ENCODE results near the gene TBC1D25. TPM values are rescaled to one million over a fixed set of nuclear protein-coding genes. Genes with fewer than 3 reads are reported as not detected.
A peak's percentile ranks its signal among the peaks of the same experiment; 100 is the strongest.
"Not testable (repeated sequence)": the region's sequence is repeated elsewhere in the genome, so short reads cannot be mapped to it uniquely, and the experiment has no call there.

TBC1D25 gene
- polyA plus RNA-seq, 6 donors from 2014 or later: 14.5 to 24.4 (median 21.2) TPM

DNA sequence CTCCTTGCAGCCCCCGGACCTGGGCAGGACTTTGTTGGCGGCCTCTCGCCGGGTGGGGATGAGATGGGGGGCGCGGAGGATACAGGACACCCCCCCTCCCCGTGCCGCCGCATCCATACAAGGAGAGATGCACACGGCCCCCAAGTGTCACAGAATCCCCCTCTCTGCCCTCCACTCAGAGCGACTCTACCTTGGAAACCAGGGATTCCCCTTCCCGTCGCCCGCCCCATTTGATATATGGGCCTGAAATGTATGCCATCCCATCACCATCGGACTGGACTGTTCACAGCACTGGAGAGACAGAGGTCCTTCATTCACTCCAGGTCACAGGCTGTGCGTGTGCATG is 30.3 kb upstream of the TBC1D25 start:
- DNase-seq (no peak), ATAC-seq (ENCODE audit: low read depth in 2 of 2) (peak in 1 of 2 donors; percentile 18)
- Mint-ChIP-seq H3K4me1 (peaks cover 17 to 25% (median 17%) of the 10 kb centered on the region in 3 donors), H3K4me3 (peak overlapping the region; percentile 84 to 95 (median 94)), H3K36me3 (no peaks in the 10 kb centered on the region), H3K9me3 (no peaks in the 10 kb centered on the region), H3K27ac (peak overlapping the region; percentile 58 to 97 (median 91)), H3K27me3 (peaks cover 0 to 3% (median 0%) of the 10 kb centered on the region in 3 donors)

GRCh38 chrX:48509619-48510018 is 29.9 kb upstream of the TBC1D25 start:
- Mint-ChIP-seq H3K36me3 (no peaks in the 10 kb centered on the region), H3K27ac (peak overlapping the region in 5 of 6 donors; percentile 58 to 97 (median 92)), H3K9me3 (no peaks in the 10 kb centered on the region), H3K4me1 (peaks cover 17 to 25% (median 17%) of the 10 kb centered on the region in 3 donors), H3K4me3 (peak overlapping the region; percentile 84 to 95 (median 94)), H3K27me3 (no peaks in the 10 kb centered on the region)
- DNase-seq (no peak), ATAC-seq (ENCODE audit: low read depth in 2 of 2) (no peak)

DNA sequence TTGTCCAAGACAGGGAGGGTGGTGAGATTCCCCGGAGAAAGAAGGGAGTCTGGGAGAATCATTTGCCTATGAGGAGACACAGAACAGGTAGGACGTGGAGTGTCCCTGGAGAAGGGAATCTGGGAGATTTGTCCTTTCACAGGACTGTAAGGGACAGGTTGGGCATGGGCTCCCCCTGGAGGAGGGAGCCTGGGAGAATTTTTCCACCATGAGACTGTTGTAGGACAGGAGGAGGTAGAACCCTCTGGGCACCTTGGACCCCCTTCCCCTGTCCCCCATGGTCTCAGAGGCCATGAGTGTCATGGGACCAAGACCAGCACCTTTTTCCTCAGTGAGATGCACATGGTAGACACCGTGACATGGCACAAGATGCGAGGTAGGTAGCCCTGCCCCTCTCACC is 28.0 kb upstream of the TBC1D25 start:
- peaks cover 11 to 15% of the 10 kb centered on the region in 2 donors for H3K36me3 Mint-ChIP-seq
- peaks cover 17 to 25% (median 17%) of the 10 kb centered on the region in 3 donors for H3K4me1 Mint-ChIP-seq
- H3K27ac Mint-ChIP-seq: no peak overlapping the region
- no peaks in the 10 kb centered on the region for H3K9me3 Mint-ChIP-seq
- H3K4me3 Mint-ChIP-seq: peak overlapping the region in 1 of 8 donors; percentile 93
- no peak for DNase-seq
- H3K27me3 Mint-ChIP-seq: no peaks in the 10 kb centered on the region
- ATAC-seq (ENCODE audit: low read depth in 2 of 2): no peak

DNA sequence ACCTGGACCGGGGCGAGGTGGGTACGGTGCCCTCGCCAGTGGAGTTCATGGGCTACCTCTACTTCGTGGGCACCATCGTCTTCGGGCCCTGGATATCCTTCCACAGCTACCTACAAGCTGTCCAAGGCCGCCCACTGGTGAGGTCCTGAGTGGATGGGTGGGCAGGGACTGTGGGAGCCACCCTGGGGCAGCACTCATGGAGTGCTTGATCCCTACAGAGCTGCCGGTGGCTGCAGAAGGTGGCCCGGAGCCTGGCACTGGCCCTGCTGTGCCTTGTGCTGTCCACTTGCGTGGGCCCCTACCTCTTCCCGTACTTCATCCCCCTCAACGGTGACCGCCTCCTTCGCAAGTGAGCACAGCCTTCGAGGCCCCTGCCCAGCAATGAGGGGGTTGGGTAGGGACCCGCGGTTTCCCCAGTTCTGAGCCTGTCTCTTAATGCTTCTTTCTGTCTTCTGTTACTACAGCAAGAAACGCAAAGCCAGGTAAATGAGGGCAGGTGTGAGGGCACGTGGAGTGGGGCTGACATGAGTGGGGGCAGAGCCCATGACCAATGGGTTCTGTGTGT is 27.1 kb upstream of the TBC1D25 start:
- H3K27me3 Mint-ChIP-seq: no peaks in the 10 kb centered on the region
- no peak overlapping the region for H3K27ac Mint-ChIP-seq
- peak overlapping the region in 2 of 8 donors; percentile 29 to 74 for H3K4me3 Mint-ChIP-seq
- DNase-seq (no peak), ATAC-seq (ENCODE audit: low read depth in 2 of 2) (no peak)
- no peaks in the 10 kb centered on the region for H3K9me3 Mint-ChIP-seq
- H3K36me3 Mint-ChIP-seq: peaks cover 11 to 15% of the 10 kb centered on the region in 2 donors
- H3K4me1 Mint-ChIP-seq: peaks cover 17 to 25% (median 17%) of the 10 kb centered on the region in 3 donors

DNA sequence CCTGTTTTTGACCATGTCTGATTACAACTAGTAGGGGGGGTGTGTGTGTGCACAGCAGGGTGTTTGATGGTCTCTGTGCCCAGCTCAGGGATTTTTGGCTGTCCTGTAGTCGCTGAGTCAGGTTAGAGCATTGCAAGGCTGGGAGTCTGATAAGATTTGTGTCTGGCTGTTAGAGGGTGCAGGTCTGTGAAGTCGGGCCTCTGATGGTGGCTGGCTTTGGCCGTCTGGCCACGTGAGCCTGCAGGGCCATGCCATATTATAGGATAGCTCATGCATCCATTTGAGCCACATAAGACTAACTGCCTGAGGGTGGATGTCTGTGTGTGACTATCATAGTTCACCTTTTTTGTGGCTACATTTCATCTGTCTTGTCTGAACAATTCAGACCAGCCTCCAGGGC is 25.8 kb upstream of the TBC1D25 start:
- peaks cover 11 to 19% (median 14%) of the 10 kb centered on the region in 3 donors for H3K4me1 Mint-ChIP-seq
- no peak for DNase-seq
- no peak for ATAC-seq (ENCODE audit: low read depth in 2 of 2)
- H3K27me3 Mint-ChIP-seq: no peaks in the 10 kb centered on the region
- peak overlapping the region in 1 of 6 donors; percentile 39 for H3K27ac Mint-ChIP-seq
- peak overlapping the region in 1 of 8 donors; percentile 47 for H3K4me3 Mint-ChIP-seq
- peaks cover 11 to 15% of the 10 kb centered on the region in 2 donors for H3K36me3 Mint-ChIP-seq
- no peaks in the 10 kb centered on the region for H3K9me3 Mint-ChIP-seq

DNA sequence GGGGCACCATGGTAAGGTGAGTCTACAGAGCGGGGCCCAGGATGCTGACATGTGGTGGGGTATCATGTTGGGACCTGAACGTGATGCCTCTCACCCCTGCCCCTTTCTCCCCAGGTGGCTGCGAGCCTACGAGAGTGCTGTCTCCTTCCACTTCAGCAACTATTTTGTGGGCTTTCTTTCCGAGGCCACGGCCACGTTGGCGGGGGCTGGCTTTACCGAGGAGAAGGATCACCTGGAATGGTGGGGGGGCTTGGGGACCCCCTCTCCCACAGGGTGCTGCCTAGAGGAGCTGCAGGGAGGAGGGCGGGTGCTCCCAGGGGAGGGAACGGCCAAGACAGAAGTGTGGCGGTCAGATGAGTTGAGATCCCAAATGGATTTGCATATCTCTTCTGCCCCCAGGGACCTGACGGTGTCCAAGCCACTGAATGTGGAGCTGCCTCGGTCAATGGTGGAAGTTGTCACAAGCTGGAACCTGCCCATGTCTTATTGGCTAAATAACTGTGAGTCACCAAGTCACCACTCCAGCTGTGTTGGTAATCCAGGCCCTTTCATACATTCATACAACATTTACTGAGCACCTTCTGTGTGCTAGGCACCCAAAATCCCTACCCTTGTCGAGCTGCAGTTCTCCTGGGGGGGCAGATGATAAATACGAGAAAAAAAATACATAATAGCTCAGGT is 25.2 kb upstream of the TBC1D25 start:
- no peak for ATAC-seq (ENCODE audit: low read depth in 2 of 2)
- Mint-ChIP-seq H3K9me3 (no peaks in the 10 kb centered on the region), H3K27ac (peak overlapping the region in 1 of 6 donors; percentile 62)

GRCh38 chrX:48514868-48515460 is 24.6 kb upstream of the TBC1D25 start:
- peaks cover 4 to 11% (median 5%) of the 10 kb centered on the region in 3 donors for H3K4me1 Mint-ChIP-seq
- DNase-seq: no peak
- no peaks in the 10 kb centered on the region for H3K9me3 Mint-ChIP-seq

More for the DNA sequence above, 25.2 kb upstream of the TBC1D25 start:
- no peaks in the 10 kb centered on the region for H3K27me3 Mint-ChIP-seq
- no peak for DNase-seq
- H3K4me3 Mint-ChIP-seq: no peak overlapping the region
- peaks cover 11 to 15% of the 10 kb centered on the region in 2 donors for H3K36me3 Mint-ChIP-seq
- H3K4me1 Mint-ChIP-seq: peaks cover 9 to 18% (median 11%) of the 10 kb centered on the region in 3 donors

DNA sequence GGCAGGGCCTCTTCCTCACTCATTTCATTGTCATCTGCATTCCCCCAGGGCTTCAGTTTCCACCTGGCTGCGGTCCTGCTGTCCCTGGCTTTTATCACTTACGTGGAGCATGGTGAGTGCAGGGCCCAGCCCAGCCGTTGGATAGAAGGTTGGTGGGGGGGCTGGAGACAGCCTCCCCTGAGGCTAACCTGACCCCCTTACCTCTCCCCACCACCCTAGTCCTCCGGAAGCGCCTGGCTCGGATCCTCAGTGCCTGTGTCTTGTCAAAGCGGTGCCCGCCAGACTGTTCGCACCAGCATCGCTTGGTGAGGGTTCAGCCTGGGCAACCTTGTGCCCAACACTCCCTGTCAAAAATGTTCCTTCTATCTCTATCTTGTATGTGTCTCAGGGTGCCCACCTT is 23.7 kb upstream of the TBC1D25 start:
- peaks cover 11 to 15% of the 10 kb centered on the region in 2 donors for H3K36me3 Mint-ChIP-seq
- H3K27me3 Mint-ChIP-seq: no peaks in the 10 kb centered on the region
- peaks cover 5 to 11% (median 11%) of the 10 kb centered on the region in 3 donors for H3K4me1 Mint-ChIP-seq
- no peak overlapping the region for H3K27ac Mint-ChIP-seq
- no peak for ATAC-seq (ENCODE audit: low read depth in 2 of 2)
- H3K9me3 Mint-ChIP-seq: peaks cover 0 to 3% (median 0%) of the 10 kb centered on the region in 7 donors
- no peak overlapping the region for H3K4me3 Mint-ChIP-seq
- DNase-seq: no peak

More at GRCh38 chrX:48514868-48515460, 24.6 kb upstream of the TBC1D25 start:
- H3K36me3 Mint-ChIP-seq: peaks cover 11 to 15% of the 10 kb centered on the region in 2 donors
- no peaks in the 10 kb centered on the region for H3K27me3 Mint-ChIP-seq
- H3K27ac Mint-ChIP-seq: peak overlapping the region in 1 of 6 donors; percentile 93
- no peak for ATAC-seq (ENCODE audit: low read depth in 2 of 2)
- peak overlapping the region in 1 of 8 donors; percentile 16 for H3K4me3 Mint-ChIP-seq

- no peaks in the 10 kb centered on the region for H3K27me3 Mint-ChIP-seq
- H3K36me3 Mint-ChIP-seq: peaks cover 11 to 15% of the 10 kb centered on the region in 2 donors
- no peak overlapping the region for H3K4me3 Mint-ChIP-seq
- H3K27ac Mint-ChIP-seq: no peak overlapping the region
- peaks cover 8 to 15% (median 11%) of the 10 kb centered on the region in 3 donors for H3K4me1 Mint-ChIP-seq
- no peak for DNase-seq
- ATAC-seq (ENCODE audit: low read depth in 2 of 2): no peak
- peaks cover 0 to 5% (median 0%) of the 10 kb centered on the region in 7 donors for H3K9me3 Mint-ChIP-seq
Observed at GRCh38 chrX:48516285-48516684, 23.2 kb upstream of the TBC1D25 start.

- DNase-seq (no peak), ATAC-seq (ENCODE audit: low read depth in 2 of 2) (no peak)
- Mint-ChIP-seq H3K9me3 (peaks cover 0 to 5% (median 0%) of the 10 kb centered on the region in 7 donors), H3K4me3 (no peak overlapping the region), H3K4me1 (peaks cover 8 to 19% (median 11%) of the 10 kb centered on the region in 3 donors), H3K36me3 (peaks cover 11 to 15% of the 10 kb centered on the region in 2 donors), H3K27me3 (no peaks in the 10 kb centered on the region), H3K27ac (peak overlapping the region in 2 of 6 donors; percentile 37 to 87)
Observed at GRCh38 chrX:48516987-48517386, 22.5 kb upstream of the TBC1D25 start.

DNA sequence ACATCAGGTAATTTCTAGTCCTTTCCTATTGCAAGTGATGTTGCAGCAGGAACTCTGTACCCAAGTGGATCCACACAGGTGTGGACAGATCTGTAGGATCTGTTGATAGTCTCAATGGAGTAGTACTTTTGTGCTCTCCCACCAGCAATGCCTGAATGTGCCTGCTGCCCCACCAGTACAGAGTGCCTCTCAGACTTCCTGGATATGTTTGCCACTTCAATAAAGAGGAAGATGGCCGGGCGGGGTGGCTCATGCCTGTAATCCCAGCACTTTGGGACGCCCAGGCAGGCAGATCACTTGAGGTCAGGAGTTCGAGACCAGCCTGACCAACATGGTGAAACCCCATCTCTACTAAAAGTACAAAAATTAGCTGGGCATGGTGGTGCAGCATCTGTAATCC is 20.0 kb upstream of the TBC1D25 start:
- not testable (repeated sequence) for H3K9me3 Mint-ChIP-seq
- peaks cover 11 to 15% of the 10 kb centered on the region in 2 donors for H3K36me3 Mint-ChIP-seq

DNA sequence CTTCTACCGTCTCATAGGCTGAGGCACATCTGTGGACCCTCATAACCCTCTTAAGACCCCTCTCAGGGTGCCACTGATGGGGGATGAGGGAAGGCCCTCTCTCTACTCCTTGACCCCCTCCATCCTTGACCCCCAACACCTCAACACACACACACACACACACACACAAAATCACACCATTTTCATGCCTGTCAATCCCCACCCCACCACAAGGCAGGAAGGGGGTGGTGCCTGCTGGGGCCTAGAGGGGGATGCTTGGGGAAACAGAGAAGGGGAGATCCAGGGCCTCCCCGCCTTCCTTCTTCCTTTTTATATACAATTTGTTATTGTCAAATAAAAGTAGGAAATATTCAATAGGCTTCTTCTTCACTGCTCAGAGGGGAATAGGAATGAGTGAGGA is 19.1 kb upstream of the TBC1D25 start:
- Mint-ChIP-seq H3K9me3 (peaks cover 0 to 5% (median 0%) of the 10 kb centered on the region in 7 donors), H3K4me1 (peaks cover 8 to 30% (median 17%) of the 10 kb centered on the region in 3 donors), H3K4me3 (peak overlapping the region; percentile 52 to 99 (median 89)), H3K27ac (peak overlapping the region in 2 of 6 donors; percentile 20 to 94), H3K36me3 (peaks cover 6 to 8% of the 10 kb centered on the region in 2 donors), H3K27me3 (no peaks in the 10 kb centered on the region)
- ATAC-seq (ENCODE audit: low read depth in 2 of 2): no peak
- no peak for DNase-seq

More for the DNA sequence above, 20.0 kb upstream of the TBC1D25 start:
- H3K27ac Mint-ChIP-seq; H3K4me3 Mint-ChIP-seq; DNase-seq; H3K27me3 Mint-ChIP-seq; ATAC-seq (ENCODE audit: low read depth in 2 of 2): not testable (repeated sequence)
- peaks cover 8 to 30% (median 17%) of the 10 kb centered on the region in 3 donors for H3K4me1 Mint-ChIP-seq

GRCh38 chrX:48520976-48521352 is 18.6 kb upstream of the TBC1D25 start:
- Mint-ChIP-seq H3K4me1 (peaks cover 8 to 30% (median 17%) of the 10 kb centered on the region in 3 donors), H3K27me3 (no peaks in the 10 kb centered on the region), H3K4me3 (peak overlapping the region; percentile 80 to 99 (median 92)), H3K36me3 (peaks cover 5% of the 10 kb centered on the region in 2 donors), H3K9me3 (peaks cover 0 to 5% (median 0%) of the 10 kb centered on the region in 7 donors), H3K27ac (peak overlapping the region; percentile 20 to 99 (median 94))
- DNase-seq (no peak), ATAC-seq (ENCODE audit: low read depth in 2 of 2) (no peak)

All from naive B cell (primary cell).